HG03558 (cell line): Measurements from ENCODE around the gene LDLRAD2.

ENCODE experiments used
- ATAC-seq: cut with Tn5 transposase; IDR thresholded peaks from one replicate; pipeline ENCODE4 v1.9.1; 2021; ENCODE audit warnings: moderate number of reproducible peaks; ENCODE audit not compliant: unreplicated experiment; ENCODE audit errors: extremely low read depth

Gene LDLRAD2

GRCh38 chr1:21839337-21840037, 27.4 kb downstream of the LDLRAD2 start:
- ATAC-seq = no peak

GRCh38 chr1:21840981-21841380, 28.9 kb downstream of the LDLRAD2 start:
- no peak for ATAC-seq

- no peak for ATAC-seq
Observed at GRCh38 chr1:21841852-21842466, 29.9 kb downstream of the LDLRAD2 start.

GRCh38 chr1:21842606-21843162, 30.6 kb downstream of the LDLRAD2 start:
- ATAC-seq = no peak

DNA sequence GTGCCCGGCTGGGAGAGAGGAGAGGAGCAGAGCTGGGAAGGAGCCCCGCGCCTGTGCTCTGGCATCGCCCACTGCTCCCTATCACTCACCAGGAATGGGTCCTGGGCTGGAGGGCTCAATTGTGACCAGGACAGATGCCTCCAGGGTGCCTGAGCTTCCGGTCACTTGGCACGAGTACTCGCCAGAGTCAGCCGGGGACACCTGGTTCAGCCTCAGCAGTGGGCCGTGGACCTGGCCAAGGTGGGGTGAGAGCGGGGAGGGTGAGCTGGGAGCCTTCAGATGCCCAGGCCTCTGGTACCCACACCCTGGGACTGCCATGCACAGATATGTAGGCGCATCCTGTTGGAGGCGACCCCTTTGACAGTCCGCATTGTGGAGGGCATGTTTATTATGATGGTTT, 31.1 kb downstream of the LDLRAD2 start:
- no peak for ATAC-seq

DNA sequence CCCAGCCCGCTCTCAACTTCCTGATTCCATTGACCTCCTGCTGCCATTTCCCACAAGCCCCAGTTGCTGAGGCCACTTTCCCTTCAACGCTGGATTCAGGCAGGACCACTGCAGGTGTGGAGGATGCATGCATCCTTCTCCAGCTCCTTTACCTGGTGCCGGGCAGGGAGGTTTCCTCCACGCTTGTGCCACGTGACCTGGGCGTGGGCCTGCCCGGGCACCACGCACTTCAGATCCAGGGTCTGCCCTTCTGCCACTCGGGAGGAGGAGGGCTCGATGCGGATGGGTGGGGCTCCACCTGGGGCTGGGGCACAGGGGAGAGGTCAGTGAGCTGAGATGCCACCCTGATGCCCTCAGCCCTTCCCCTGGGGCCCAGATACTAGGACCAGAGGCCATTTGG, 31.9 kb downstream of the LDLRAD2 start:
- ATAC-seq = no peak

- no peak for ATAC-seq
Observed at GRCh38 chr1:21845646-21846641, 33.9 kb downstream of the LDLRAD2 start.

DNA sequence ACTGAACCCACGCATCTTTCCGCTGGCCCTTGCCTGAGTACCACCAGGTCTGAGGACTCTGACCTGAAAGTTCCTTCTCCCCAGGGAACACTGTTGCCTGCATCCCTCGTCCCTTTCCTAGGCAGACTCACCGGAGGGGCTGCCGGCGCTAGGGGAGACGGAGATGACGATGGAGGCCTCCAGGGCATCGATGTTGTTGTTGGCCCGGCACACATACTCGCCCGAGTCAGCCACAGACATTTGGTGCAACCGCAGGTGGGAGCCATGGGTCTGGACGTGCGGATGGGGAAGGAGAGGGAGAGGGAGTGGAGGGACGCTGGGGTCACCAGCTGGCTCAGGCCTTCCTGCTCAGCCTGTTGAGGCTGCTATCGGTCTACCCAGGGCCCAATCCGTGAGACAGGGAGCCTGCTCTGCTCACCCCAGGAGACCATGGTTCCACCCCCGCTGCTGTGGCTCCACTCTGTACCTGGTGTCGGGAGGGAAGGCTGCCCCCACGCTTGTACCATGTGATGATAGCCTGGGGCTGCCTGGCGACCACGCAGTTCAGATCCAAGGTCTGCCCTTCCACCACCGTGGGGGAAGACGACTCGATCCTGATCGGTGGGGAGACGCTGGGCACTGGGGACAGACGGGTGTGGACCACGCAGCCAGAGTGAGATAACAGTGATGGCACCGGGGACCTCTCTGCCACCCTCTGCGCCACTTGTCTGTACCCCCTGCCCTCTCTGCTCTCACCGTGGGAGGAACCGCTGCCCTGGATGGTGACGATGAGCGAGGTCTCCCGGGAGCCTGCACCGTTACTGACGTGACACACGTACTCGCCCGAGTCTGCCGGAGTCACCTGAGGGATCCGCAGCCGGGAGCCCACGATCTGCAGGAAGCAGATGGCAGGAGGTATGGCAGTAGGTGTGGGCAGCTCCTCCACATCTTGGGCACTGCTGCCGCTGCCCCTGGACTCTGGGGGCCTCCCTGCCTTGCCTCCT, 35.4 kb downstream of the LDLRAD2 start:
- ATAC-seq = no peak

DNA sequence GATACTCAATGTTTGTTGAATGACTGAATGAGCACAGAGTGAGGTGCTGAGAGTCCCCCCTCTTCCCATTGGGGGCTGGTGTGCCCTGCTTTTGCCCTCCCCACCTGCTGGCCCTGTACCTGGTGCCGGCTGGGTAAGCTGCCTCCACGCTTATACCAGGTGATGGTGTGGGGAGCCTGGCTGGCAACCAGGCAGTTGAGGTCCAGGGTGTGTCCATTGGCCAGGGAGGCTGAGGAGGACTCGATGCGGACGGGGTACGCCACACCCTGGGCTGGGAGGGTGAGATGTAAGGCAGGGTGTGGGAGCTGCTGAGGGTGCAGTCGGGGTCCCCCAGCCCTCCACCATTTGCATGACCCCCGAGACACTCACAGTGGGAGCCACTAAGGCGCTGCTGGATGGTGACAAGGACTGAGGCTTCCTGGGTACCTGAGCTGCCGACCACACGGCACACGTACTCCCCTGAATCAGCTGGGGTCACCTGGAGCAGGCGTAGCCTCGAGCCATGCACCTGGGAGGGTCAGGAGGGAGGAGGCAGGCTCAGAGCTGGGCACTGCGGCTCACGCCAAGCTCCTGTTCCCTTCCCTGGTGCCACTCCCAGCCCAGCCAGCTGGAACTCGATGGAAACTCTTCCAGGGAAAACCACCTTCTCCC, 36.6 kb downstream of the LDLRAD2 start:
- ATAC-seq = no peak

DNA sequence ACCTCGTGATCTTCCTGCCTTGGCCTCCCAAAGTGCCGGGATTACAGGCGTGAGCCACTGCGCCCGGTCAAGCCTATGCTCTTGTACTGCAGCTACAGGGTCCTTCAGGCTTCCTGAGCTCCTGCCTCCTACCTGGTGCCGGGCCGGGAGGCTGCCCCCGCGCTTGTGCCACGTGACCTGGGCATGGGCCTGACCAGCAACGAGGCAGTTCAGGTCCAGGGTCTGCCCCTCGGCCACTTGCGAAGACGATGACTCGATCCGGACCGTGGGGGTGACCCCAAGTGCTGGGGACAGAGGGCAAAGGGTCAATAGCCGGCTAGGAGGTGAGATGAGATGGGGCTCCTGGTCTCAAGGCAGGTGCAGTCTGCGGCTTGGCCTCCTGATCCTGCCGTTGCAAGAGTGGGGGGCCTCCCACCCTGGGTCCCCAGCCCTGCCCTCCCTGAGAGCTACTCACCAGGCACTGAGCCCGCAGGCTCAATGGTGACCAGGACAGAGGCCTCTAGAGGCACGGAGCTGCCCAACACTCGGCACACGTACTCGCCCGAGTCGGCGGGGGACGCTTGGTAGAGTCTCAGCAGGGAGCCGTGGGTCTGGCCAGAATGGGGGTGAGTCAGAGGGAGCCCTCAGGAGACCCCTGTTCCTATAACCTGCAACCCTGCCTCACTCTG, 38.0 kb downstream of the LDLRAD2 start:
- no peak for ATAC-seq

- ATAC-seq = no peak
Observed at GRCh38 chr1:21851430-21852250, 39.6 kb downstream of the LDLRAD2 start.

DNA sequence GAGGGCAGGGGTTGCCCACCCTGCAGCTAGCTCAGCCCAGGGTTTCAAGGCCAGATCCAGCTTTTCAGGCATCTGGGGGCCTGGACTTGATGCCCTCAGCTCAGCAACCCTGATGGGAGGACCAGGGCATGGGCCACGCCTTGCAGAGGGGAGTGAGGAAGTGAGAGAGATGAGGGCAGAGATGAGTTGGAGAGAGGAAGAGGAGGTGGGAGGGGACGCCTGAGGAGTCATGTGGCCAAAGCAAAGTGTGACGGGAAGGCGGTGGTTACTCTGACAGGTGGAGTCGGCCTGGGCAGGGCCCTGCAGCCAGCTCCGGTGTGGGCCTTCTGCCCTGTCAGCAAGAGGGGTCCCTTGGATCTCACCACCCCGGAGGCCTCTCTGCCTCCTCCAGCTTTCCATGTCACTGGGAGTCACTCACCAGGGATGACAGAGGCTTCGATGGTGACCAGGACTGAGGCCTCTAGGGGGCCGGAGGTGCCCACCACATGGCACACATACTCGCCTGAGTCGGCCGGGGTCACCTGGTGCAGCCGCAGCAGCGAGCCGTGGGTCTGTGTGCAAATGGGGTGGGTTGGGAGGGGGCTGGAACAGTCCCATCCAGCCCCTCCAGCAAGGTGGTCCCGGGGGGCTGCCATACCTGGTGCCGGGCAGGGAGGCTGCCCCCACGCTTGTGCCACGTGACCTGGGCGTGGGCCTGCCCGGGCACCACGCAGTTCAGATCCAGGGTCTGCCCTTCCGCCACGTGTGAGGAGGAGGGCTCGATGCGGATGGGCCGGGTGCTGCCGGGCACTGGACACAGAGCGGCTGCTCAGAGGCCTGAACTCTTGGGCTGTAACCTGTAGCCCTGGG, 40.4 kb downstream of the LDLRAD2 start:
- ATAC-seq = no peak

DNA sequence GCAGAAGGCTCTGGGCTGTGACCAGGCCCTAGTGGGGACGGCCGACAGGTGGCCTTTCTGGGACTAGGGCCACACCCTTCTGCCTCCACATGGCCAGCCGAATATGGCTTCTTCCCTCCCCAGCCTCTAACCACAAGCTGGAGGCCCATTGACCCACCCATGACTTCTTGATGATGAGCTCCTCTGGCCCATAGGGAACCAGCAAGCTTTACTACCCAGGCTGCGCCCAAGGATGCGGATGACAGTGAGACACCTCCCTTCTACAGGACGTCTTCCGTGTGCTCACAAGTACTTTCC, 41.0 kb downstream of the LDLRAD2 start:
- ATAC-seq = no peak

DNA sequence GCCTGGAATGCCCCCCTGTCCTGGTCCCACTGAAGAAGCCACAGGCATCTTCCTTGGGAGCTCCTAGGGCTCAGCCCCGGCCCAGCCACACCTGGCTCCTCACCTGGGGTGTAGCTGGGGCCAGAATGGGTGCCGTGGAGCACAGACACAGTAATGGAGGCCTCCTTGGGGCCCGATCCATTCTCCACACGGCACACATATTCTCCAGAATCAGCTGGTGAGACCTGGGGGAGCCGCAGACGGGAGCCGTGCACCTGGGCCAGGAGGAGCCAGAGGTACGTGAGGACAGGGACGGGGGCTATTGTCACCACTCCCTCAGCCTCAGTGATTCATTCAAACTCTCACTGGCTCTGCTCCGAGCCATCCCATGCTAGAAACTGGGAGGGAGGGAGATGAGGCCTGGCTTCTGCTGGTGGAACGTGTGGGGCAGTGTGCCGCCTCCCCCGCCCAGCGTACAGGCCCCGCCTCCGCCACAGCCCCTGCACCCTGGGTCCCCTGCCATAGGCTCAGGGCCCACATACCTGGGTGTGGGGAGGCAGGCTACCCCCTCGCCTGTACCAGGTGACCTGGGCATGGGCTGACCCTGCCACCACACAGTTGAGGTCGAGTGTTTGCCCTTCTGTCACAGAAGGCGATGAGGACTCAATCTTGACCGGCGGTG, 42.2 kb downstream of the LDLRAD2 start:
- no peak for ATAC-seq

GRCh38 chr1:21854751-21855131, 42.7 kb downstream of the LDLRAD2 start:
- no peak for ATAC-seq

- ATAC-seq = no peak
Observed at GRCh38 chr1:21855257-21856096, 43.4 kb downstream of the LDLRAD2 start.
